HG03095 (cell line): Measurements from ENCODE around the gene PLS3.
"Not testable (repeated sequence)": the region's sequence is repeated elsewhere in the genome, so short reads cannot be mapped to it uniquely, and the experiment has no call there.

ENCODE experiments used
- ATAC-seq: cut with Tn5 transposase; IDR thresholded peaks from one replicate; pipeline ENCODE4 v1.9.1; 2021; ENCODE audit warnings: moderate library complexity; ENCODE audit not compliant: unreplicated experiment

PLS3 gene

GRCh38 chrX:115603534-115604074 is 42.6 kb downstream of the PLS3 start:
- ATAC-seq, result no peak

- no peak for ATAC-seq
These were observed 45.9 kb downstream of the PLS3 start for GRCh38 chrX:115606861-115607260.

- ATAC-seq, result no peak
These were observed 48.6 kb downstream of the PLS3 start for GRCh38 chrX:115609621-115610020.

- ATAC-seq, result peak; percentile 99
These were observed 56.1 kb downstream of the PLS3 start for GRCh38 chrX:115616943-115617563.

GRCh38 chrX:115622534-115622933 is 61.6 kb downstream of the PLS3 start:
- no peak for ATAC-seq

- ATAC-seq, result no peak
These were observed 63.9 kb downstream of the PLS3 start for GRCh38 chrX:115624916-115625315.

- no peak for ATAC-seq
These were observed 64.8 kb downstream of the PLS3 start for GRCh38 chrX:115625572-115626301.

- ATAC-seq, result no peak
These were observed 69.2 kb downstream of the PLS3 start for GRCh38 chrX:115630204-115630603.

GRCh38 chrX:115632455-115632854 is 71.5 kb downstream of the PLS3 start:
- no peak for ATAC-seq

- ATAC-seq, result not testable (repeated sequence)
These were observed 72.4 kb downstream of the PLS3 start for GRCh38 chrX:115633397-115633796.

GRCh38 chrX:115639334-115639880 is 78.4 kb downstream of the PLS3 start:
- ATAC-seq, result no peak

- ATAC-seq, result no peak
These were observed 81.3 kb downstream of the PLS3 start for GRCh38 chrX:115642311-115642710.

GRCh38 chrX:115642895-115643530 is 82.0 kb downstream of the PLS3 start:
- ATAC-seq, result no peak

GRCh38 chrX:115644397-115644796 is 83.4 kb downstream of the PLS3 start:
- ATAC-seq, result not testable (repeated sequence)

GRCh38 chrX:115649461-115650063 is 88.6 kb downstream of the PLS3 start:
- no peak for ATAC-seq

GRCh38 chrX:115650449-115650848 is 89.5 kb downstream of the PLS3 start:
- ATAC-seq, result no peak

GRCh38 chrX:115650916-115651315 is 89.9 kb downstream of the PLS3 start:
- ATAC-seq, result no peak

GRCh38 chrX:115652221-115652620 is 91.2 kb downstream of the PLS3 start:
- ATAC-seq, result no peak

GRCh38 chrX:115665122-115665521 is 104.1 kb downstream of the PLS3 start:
- no peak for ATAC-seq

- ATAC-seq, result no peak
These were observed 118.5 kb downstream of the PLS3 start for GRCh38 chrX:115679460-115679859.

GRCh38 chrX:115687595-115687994 is 126.6 kb downstream of the PLS3 start:
- ATAC-seq, result no peak
